Neural progenitor cell (in vitro differentiated cells): ENCODE measurements around the gene GAD1. TPM values are rescaled to one million over a fixed set of nuclear protein-coding genes. Genes with fewer than 3 reads are reported as not detected.

Experiments
- DNase-seq: peaks from one replicate; pipeline ENCODE4 v3.0.0-alpha.2; 2016; ENCODE audit warnings: low spot score
- H2AFZ ChIP-seq: fragments of 200-600 bp; sonication (generic); replicated peaks from 2 replicates; pipeline ENCODE4 v1.6.1; 2016; ENCODE audit warnings: antibody characterized with exemption
- H3F3A ChIP-seq: fragments of 200-600 bp; sonication (generic); 2 replicates; pipeline ENCODE4 v1.6.1; 2016; ENCODE audit warnings: antibody characterized with exemption, low read depth
- H3K27ac ChIP-seq: fragments of 200-600 bp; sonication (generic); 2 replicates; pipeline ENCODE4 v1.5.1; 2016; ENCODE audit warnings: mild to moderate bottlenecking
- H3K27me3 ChIP-seq: fragments of 200-600 bp; sonication (generic); 2 replicates; pipeline ENCODE4 v1.6.1; 2016; ENCODE audit warnings: mild to moderate bottlenecking, moderate library complexity
- H3K36me3 ChIP-seq: fragments of 200-600 bp; sonication (generic); 2 replicates; pipeline ENCODE4 v1.5.1; 2016
- H3K4me1 ChIP-seq: fragments of 200-600 bp; sonication (generic); 2 replicates; pipeline ENCODE4 v1.6.1; 2016; ENCODE audit warnings: mixed run types
- H3K4me2 ChIP-seq: fragments of 200-600 bp; sonication (generic); 2 replicates; pipeline ENCODE4 v1.6.1; 2016
- H3K4me3 ChIP-seq: fragments of 200-600 bp; sonication (generic); 2 replicates; pipeline ENCODE4 v1.5.1; 2016
- H3K79me2 ChIP-seq: fragments of 200-600 bp; sonication (generic); 2 replicates; pipeline ENCODE4 v1.6.1; 2016; ENCODE audit warnings: low read depth
- H3K9ac ChIP-seq: fragments of 200-600 bp; sonication (generic); 2 replicates; pipeline ENCODE4 v1.6.1; 2016
- H3K9me3 ChIP-seq: fragments of 200-600 bp; sonication (generic); 2 replicates; pipeline ENCODE4 v1.5.1; 2016; ENCODE audit warnings: low read depth
- H4K20me1 ChIP-seq: fragments of 200-600 bp; sonication (generic); 2 replicates; pipeline ENCODE4 v1.6.1; 2016; ENCODE audit warnings: low read depth
- H3K27ac Mint-ChIP-seq: 3 replicates; pipeline ENCODE4 v1.8.0; 2021; ENCODE audit warnings: mixed read lengths
- H3K27me3 Mint-ChIP-seq: 2 replicates; pipeline ENCODE4 v1.8.0; 2022; ENCODE audit warnings: low read depth, mild to moderate bottlenecking, inconsistent platforms, moderate library complexity, mixed read lengths; ENCODE audit not compliant: insufficient read depth
- H3K36me3 Mint-ChIP-seq: 3 replicates; pipeline ENCODE4 v1.8.0; 2021; ENCODE audit warnings: mixed read lengths
- H3K4me1 Mint-ChIP-seq: 3 replicates; pipeline ENCODE4 v1.8.0; 2021; ENCODE audit warnings: mixed read lengths
- H3K4me3 Mint-ChIP-seq: 3 replicates; pipeline ENCODE4 v1.8.0; 2021; ENCODE audit warnings: mild to moderate bottlenecking, moderate library complexity, mixed read lengths
- H3K9me3 Mint-ChIP-seq: 3 replicates; pipeline ENCODE4 v1.8.0; 2020; ENCODE audit warnings: mixed read lengths
- CTCF ChIP-seq: fragments of 200-600 bp; sonication (generic); IDR thresholded peaks from 2 replicates; pipeline ENCODE4 v1.5.1; 2017; ENCODE audit warnings: antibody characterized with exemption, mild to moderate bottlenecking
- EZH2 ChIP-seq: fragments of 200-600 bp; sonication (generic); IDR thresholded peaks from 2 replicates; pipeline ENCODE4 v1.6.1; 2017; ENCODE audit warnings: antibody characterized with exemption, mild to moderate bottlenecking, moderate library complexity
- EZH2phosphoT487 ChIP-seq: fragments of 200-600 bp; sonication (generic); IDR thresholded peaks from 2 replicates; pipeline ENCODE4 v1.6.1; 2017; ENCODE audit warnings: antibody characterized with exemption
- total RNA-seq: library from RNA; depleted of rRNA; stranded (reverse); fragments of >200 nt; gene quantifications from 2 replicates; pipeline ENCODE4 v1.2.3, GENCODE V29; 2015; ENCODE audit warnings: low replicate concordance

The GAD1 gene
- total RNA-seq, 1 donor from 2014 or later: 10.7 TPM

- Histone ChIP-seq H3K9me3 (no peaks in the 10 kb centered on the region), H3F3A (peaks cover 25% of the 10 kb centered on the region), H4K20me1 (peaks cover 16% of the 10 kb centered on the region), H3K27me3 (peaks cover 83% of the 10 kb centered on the region), H3K4me3 (no peak overlapping the region), H3K9ac (no peak overlapping the region), H3K36me3 (no peaks in the 10 kb centered on the region), H3K4me1 (peaks cover 39% of the 10 kb centered on the region), H3K79me2 (no peaks in the 10 kb centered on the region), H3K27ac (no peak overlapping the region), H3K4me2 (no peak overlapping the region), H2AFZ (no peak overlapping the region)
- no peak for DNase-seq
- peaks cover 46% of the 10 kb centered on the region for H3K27me3 Mint-ChIP-seq
- H3K36me3 Mint-ChIP-seq: peaks cover 3% of the 10 kb centered on the region
- no peak for TF ChIP-seq EZH2phosphoT487
- TF ChIP-seq CTCF: no peak
- no peak for TF ChIP-seq EZH2
- no peaks in the 10 kb centered on the region for H3K9me3 Mint-ChIP-seq
- peak overlapping the region; percentile 86 for H3K4me3 Mint-ChIP-seq
- H3K27ac Mint-ChIP-seq: no peak overlapping the region
- peaks cover 40% of the 10 kb centered on the region for H3K4me1 Mint-ChIP-seq
Measured at GRCh38 chr2:170824526-170825015, 7.9 kb downstream of the GAD1 start.

GRCh38 chr2:170827841-170828532, 11.3 kb downstream of the GAD1 start:
- Histone ChIP-seq H3K4me2 (no peak overlapping the region), H4K20me1 (no peaks in the 10 kb centered on the region), H3K4me1 (peaks cover 6% of the 10 kb centered on the region), H3F3A (peaks cover under 1% of the 10 kb centered on the region), H3K27me3 (peaks cover 49% of the 10 kb centered on the region), H2AFZ (no peak overlapping the region), H3K79me2 (no peaks in the 10 kb centered on the region), H3K9me3 (no peaks in the 10 kb centered on the region), H3K36me3 (no peaks in the 10 kb centered on the region), H3K4me3 (no peak overlapping the region), H3K9ac (no peak overlapping the region), H3K27ac (no peak overlapping the region)
- no peak for TF ChIP-seq EZH2
- TF ChIP-seq CTCF: no peak
- no peak for TF ChIP-seq EZH2phosphoT487
- Mint-ChIP-seq H3K27ac (no peak overlapping the region), H3K9me3 (no peaks in the 10 kb centered on the region), H3K4me1 (peaks cover 18% of the 10 kb centered on the region), H3K4me3 (no peak overlapping the region), H3K27me3 (peaks cover 17% of the 10 kb centered on the region), H3K36me3 (peaks cover 6% of the 10 kb centered on the region)
- DNase-seq: no peak

- peaks cover 43% of the 10 kb centered on the region for H3K27me3 ChIP-seq
- no peak overlapping the region for H3K9ac ChIP-seq
- peaks cover 6% of the 10 kb centered on the region for H3K36me3 Mint-ChIP-seq
- H3K4me1 ChIP-seq: peaks cover 6% of the 10 kb centered on the region
- no peak overlapping the region for H3K27ac Mint-ChIP-seq
- H3K4me3 ChIP-seq: no peak overlapping the region
- no peak for DNase-seq
- H4K20me1 ChIP-seq: no peaks in the 10 kb centered on the region
- H3K4me2 ChIP-seq: no peak overlapping the region
- peaks cover 18% of the 10 kb centered on the region for H3K4me1 Mint-ChIP-seq
- no peak overlapping the region for H3K27ac ChIP-seq
- no peaks in the 10 kb centered on the region for H3K9me3 Mint-ChIP-seq
- H3K4me3 Mint-ChIP-seq: no peak overlapping the region
- no peak overlapping the region for H2AFZ ChIP-seq
- H3K9me3 ChIP-seq: no peaks in the 10 kb centered on the region
- H3F3A ChIP-seq: no peaks in the 10 kb centered on the region
- H3K79me2 ChIP-seq: no peaks in the 10 kb centered on the region
- H3K36me3 ChIP-seq: no peaks in the 10 kb centered on the region
- TF ChIP-seq EZH2phosphoT487 (no peak), EZH2 (no peak), CTCF (no peak)
- H3K27me3 Mint-ChIP-seq: peaks cover 17% of the 10 kb centered on the region
Measured at GRCh38 chr2:170828533-170828916, 11.8 kb downstream of the GAD1 start.
